A549 (cell line): ENCODE data around the gene ODC1. TPM values are rescaled to one million over a fixed set of nuclear protein-coding genes. Genes with fewer than 3 reads are reported as not detected.

Experiments
- ATAC-seq, 2 experiments: fragments of 200-7000 bp in 1 of 2; fragments of >200 bp in 1 of 2; cut with Nextera tagmentation in 1 of 2; cut with Tn5 transposase in 1 of 2; 3 replicates each; pipeline versions ENCODE4 v1.8.0 to v1.9.1; 2018 to 2020; ENCODE audit warnings: mild to moderate bottlenecking in 1 of 2, moderate library complexity in 1 of 2
- CTCF ChIA-PET: fragments of 300-600 bp; sonication (Branson Sonifier 250); formaldehyde crosslinking; extraction: SDS; loops from one replicate; lab custom pipeline; 2021; ENCODE audit warnings: antibody characterized with exemption, inconsistent platforms; lab: Yijun Ruan, JAX
- POLR2A ChIA-PET: fragments of 350-600 bp; formaldehyde crosslinking; extraction: SDS; loops from one replicate; lab custom pipeline; 2021; ENCODE audit warnings: antibody characterized with exemption, inconsistent platforms; lab: Yijun Ruan, JAX
- DNase-seq, 2 experiments: peaks; one replicate each; pipeline versions ENCODE4 v3.0.0 to v3.0.0-alpha.2; 2011 to 2016; ENCODE audit warnings: low read depth in 1 of 2, low spot score in 1 of 2
- FAIRE-seq: peaks from 2 replicates; lab custom pipeline; 2011; peaks lifted over from hg19 to GRCh38; lab: Jason Lieb, UNC
- H3K27ac ChIP-seq, 2 experiments: fragments of >200 bp; sonication (Bioruptor Twin); formaldehyde crosslinking; 3 replicates each; pipeline ENCODE4 v1.5.1; 2016 to 2017
- H3K4me1 ChIP-seq: fragments of >200 bp; sonication (Bioruptor Twin); formaldehyde crosslinking; 3 replicates; pipeline ENCODE4 v1.6.1; 2016
- H3K4me2 ChIP-seq: fragments of >200 bp; sonication (Bioruptor Twin); formaldehyde crosslinking; 3 replicates; pipeline ENCODE4 v1.6.1; 2016
- H3K4me3 ChIP-seq: fragments of >200 bp; sonication (Bioruptor Twin); formaldehyde crosslinking; 3 replicates; pipeline ENCODE4 v1.5.1; 2016
- H3K9me3 ChIP-seq: fragments of >200 bp; sonication (Bioruptor Twin); formaldehyde crosslinking; 3 replicates; pipeline ENCODE4 v1.6.1; 2016
- BCL3 ChIP-seq: fragments of >200 bp; sonication (Bioruptor Twin); formaldehyde crosslinking; IDR thresholded peaks from 3 replicates; pipeline ENCODE4 v1.6.1; 2016
- BHLHE40 ChIP-seq: IDR thresholded peaks from 2 replicates; pipeline ENCODE4 v1.6.1; 2012; ENCODE audit warnings: low read depth, low read length, inconsistent platforms
- CEBPB ChIP-seq, 2 experiments: fragments of >200 bp in 1 of 2; sonication (Bioruptor Twin) in 1 of 2; formaldehyde crosslinking in 1 of 2; IDR thresholded peaks; 2 replicates each; pipeline ENCODE4 v1.6.1; 2012 to 2016
- CHD4 ChIP-seq: fragments of 200-600 bp; sonication (generic); IDR thresholded peaks from 2 replicates; pipeline ENCODE4 v1.6.1; 2016; ENCODE audit warnings: antibody characterized with exemption, mild to moderate bottlenecking, borderline replicate concordance
- E2F6 ChIP-seq: IDR thresholded peaks from 2 replicates; pipeline ENCODE4 v1.6.1; 2012; ENCODE audit warnings: low read depth, borderline replicate concordance
- EP300 ChIP-seq, 2 experiments: fragments of >200 bp; sonication (Bioruptor Twin); formaldehyde crosslinking; IDR thresholded peaks; 2 replicates in 1 of 2; 3 replicates in 1 of 2; pipeline ENCODE4 v1.6.1; 2016 to 2017
- FOSB ChIP-seq: fragments of 250-450 bp; sonication (Bioruptor Pico); IDR thresholded peaks from 2 replicates; pipeline ENCODE4 v1.5.0; 2020; ENCODE audit warnings: mild to moderate bottlenecking, moderate library complexity
- FOSL2 ChIP-seq, 2 experiments: fragments of 450-650 bp in 1 of 2; fragments of >200 bp in 1 of 2; sonication (Bioruptor Twin) in 1 of 2; formaldehyde crosslinking; IDR thresholded peaks; 2 replicates each; pipeline versions ENCODE4 v1.5.0 to v1.6.1; 2016 to 2020; ENCODE audit warnings: mild to moderate bottlenecking in 1 of 2, moderate library complexity in 1 of 2
- GATA3 ChIP-seq: IDR thresholded peaks from 2 replicates; pipeline ENCODE4 v1.6.1; 2012; ENCODE audit warnings: borderline replicate concordance
- HDAC2 ChIP-seq: fragments of 200-600 bp; sonication (generic); IDR thresholded peaks from 2 replicates; pipeline ENCODE4 v1.6.1; 2016
- HES2 ChIP-seq: fragments of >200 bp; sonication (Bioruptor Twin); formaldehyde crosslinking; IDR thresholded peaks from 2 replicates; pipeline ENCODE4 v1.6.1; 2016
- HOXB13 ChIP-seq: fragments of 250-450 bp; sonication (Bioruptor Pico); IDR thresholded peaks from 2 replicates; pipeline ENCODE4 v1.5.0; 2020; ENCODE audit warnings: low read depth, mild to moderate bottlenecking, moderate library complexity
- JUN ChIP-seq, 2 experiments: fragments of >200 bp; sonication (Bioruptor Twin); formaldehyde crosslinking; IDR thresholded peaks; 2 replicates in 1 of 2; 3 replicates in 1 of 2; pipeline ENCODE4 v1.6.1; 2016 to 2017
- JUNB ChIP-seq: fragments of >200 bp; sonication (Bioruptor Twin); formaldehyde crosslinking; IDR thresholded peaks from 2 replicates; pipeline ENCODE4 v1.6.1; 2016
- KDM5A ChIP-seq: fragments of 200-600 bp; sonication (generic); IDR thresholded peaks from 2 replicates; pipeline ENCODE4 v1.6.1; 2016; ENCODE audit warnings: antibody characterized with exemption, mild to moderate bottlenecking
- MAFK ChIP-seq: fragments of 450-650 bp; IDR thresholded peaks from 2 replicates; pipeline ENCODE4 v1.6.1; 2014; ENCODE audit not compliant: partially characterized antibody
- MAX ChIP-seq: IDR thresholded peaks from 2 replicates; pipeline ENCODE4 v1.6.1; 2012
- MYC ChIP-seq: IDR thresholded peaks from 2 replicates; pipeline ENCODE4 v1.6.1; 2012; ENCODE audit warnings: mild to moderate bottlenecking, inconsistent platforms, low read length, improper control_type of control experiment, borderline replicate concordance
- NPAS2 ChIP-seq: fragments of 250-450 bp; sonication (Bioruptor Pico); IDR thresholded peaks from 2 replicates; pipeline ENCODE4 v1.8.0; 2022; ENCODE audit warnings: mild to moderate bottlenecking, moderate library complexity, borderline replicate concordance
- PBX3 ChIP-seq: IDR thresholded peaks from 2 replicates; pipeline ENCODE4 v1.6.1; 2012
- POLR2A ChIP-seq: IDR thresholded peaks from 2 replicates; pipeline ENCODE4 v1.6.1; 2012; ENCODE audit warnings: mild to moderate bottlenecking, low read length
- RAD21 ChIP-seq, 2 experiments: fragments of >200 bp in 1 of 2; sonication (Bioruptor Twin) in 1 of 2; formaldehyde crosslinking in 1 of 2; IDR thresholded peaks in 1 of 2; conservative IDR thresholded peaks in 1 of 2; 2 replicates in 1 of 2; 3 replicates in 1 of 2; pipeline ENCODE4 v1.6.1; 2012 to 2018; ENCODE audit warnings: inconsistent platforms in 1 of 2
- RCOR1 ChIP-seq: fragments of 150-350 bp; IDR thresholded peaks from 2 replicates; pipeline ENCODE4 v1.6.1; 2014; ENCODE audit warnings: antibody characterized with exemption, low read length, low read depth
- RFX5 ChIP-seq: fragments of 450-650 bp; IDR thresholded peaks from 2 replicates; pipeline ENCODE4 v1.7.1; 2014; ENCODE audit warnings: antibody characterized with exemption, mild to moderate bottlenecking, moderate library complexity
- SMC3 ChIP-seq: fragments of >200 bp; sonication (Bioruptor Twin); formaldehyde crosslinking; IDR thresholded peaks from 3 replicates; pipeline ENCODE4 v1.6.1; 2018; ENCODE audit warnings: inconsistent platforms
- ZC3H11A ChIP-seq: fragments of 450-650 bp; IDR thresholded peaks from 2 replicates; pipeline ENCODE4 v1.6.1; 2014; ENCODE audit warnings: antibody characterized with exemption, mild to moderate bottlenecking
- ZSCAN20 ChIP-seq: fragments of 250-450 bp; sonication (Bioruptor Pico); IDR thresholded peaks from 2 replicates; pipeline ENCODE4 v1.8.0; 2022; ENCODE audit warnings: mild to moderate bottlenecking, moderate library complexity
- WGBS: methylation state at CpG from one replicate; pipeline ENCODE4 v1.1.6; 2017; ENCODE audit errors: missing lambda C conversion rate; 5-methylcytosine and 5-hydroxymethylcytosine counted together
- polyA plus RNA-seq, 4 experiments: library from polyadenylated mRNA; depleted of rRNA in 3 of 4; stranded (reverse); fragments of >200 nt; fragmentation: RNase III in 1 of 4; extraction: RNeasy Plus Mini Kit Qiagen cat#74134 plus additional on column Dnase treatment in 1 of 4; gene quantifications; 2 replicates in 3 of 4; 3 replicates in 1 of 4; pipeline ENCODE4 v1.2.3, GENCODE V29; 2011 to 2017

Gene ODC1
- polyA plus RNA-seq, 2 of the 4 experiments (the other 2 are of a cell fraction), result 57.8 to 265 TPM

- peak overlapping the region; percentile 71 to 83 for H3K27ac ChIP-seq
- H3K4me1 ChIP-seq, result peaks cover 57% of the 10 kb centered on the region
- FAIRE-seq, result peak; percentile 18
- peak; percentile 93 to 95 for DNase-seq
- 0 out of 3 replicates have a peak overlapping the region, but pooled peaks have one; percentile 7 for H3K4me3 ChIP-seq
- WGBS, result 11% methylated on average over 22 of the region's 22 CpGs
- ATAC-seq, result peak; percentile 86 to 87
- TF ChIP-seq JUN (IDR thresholded peaks at IDR 0.05) (peak; percentile 95 to 99; a peak in 4 of 5 replicates), NPAS2 (CRISPR knock-in tag) (no peak), SMC3 (peak; percentile 60), HES2 (peak; percentile 64; the same call in 1 of the 2 replicates), JUNB (peak; percentile 96), EP300 (IDR thresholded peaks at IDR 0.05) (peak; percentile 94 to 98; a peak in 3 of 5 replicates), MYC (0 out of 2 replicates have a peak, but pooled peaks have one; percentile 59), POLR2A (no peak), MAX (peak; percentile 92), GATA3 (peak; percentile 90), PBX3 (peak; percentile 76; the same call in 1 of the 2 replicates), ZSCAN20 (no peak), CEBPB (IDR thresholded peaks at IDR 0.05) (peak; percentile 87 to 96), KDM5A (no peak), RAD21 (conservative IDR thresholded peaks at IDR 0.05 in 1 of 2, IDR thresholded peaks at IDR 0.05 in 1 of 2) (peak in 1 of 2 experiments; percentile 68; a peak in 3 of 5 replicates), BCL3 (peak; percentile 100), BHLHE40 (0 out of 2 replicates have a peak, but pooled peaks have one; percentile 31), FOSL2 (IDR thresholded peaks at IDR 0.05) (peak; percentile 96), FOSL2 (CRISPR knock-in tag; IDR thresholded peaks at IDR 0.05) (peak; percentile 96), HDAC2 (no peak), RCOR1 (no peak)
- H3K4me2 ChIP-seq, result peak overlapping the region; percentile 76
- CTCF ChIA-PET, result interaction anchor here (0.6 to 2.0 kb wide), 8 partner anchors 12 to 221 kb away, joined by 3 to 7 read pairs (median 4); no protein-coding TSS in a partner anchor
- H3K9me3 ChIP-seq, result peaks cover 11% of the 10 kb centered on the region
- POLR2A ChIA-PET, result interaction anchor here (1.2 to 2.0 kb wide), 4 partner anchors 21 to 47 kb away, joined by 6 to 17 read pairs (median 10); partner anchors contain the start of gene ODC1
Measured at GRCh38 chr2:10493634-10494281, 45.6 kb upstream of the ODC1 start.

GRCh38 chr2:10493075-10493633 lies 45.0 kb upstream of the ODC1 start:
- H3K27ac ChIP-seq, result peak overlapping the region; percentile 41 to 83
- CTCF ChIA-PET, result interaction anchor here (0.7 to 2.0 kb wide), 8 partner anchors 12 to 84 kb away, joined by 3 to 7 read pairs (median 4); no protein-coding TSS in a partner anchor
- peaks cover 52% of the 10 kb centered on the region for H3K4me1 ChIP-seq
- no peak for TF ChIP-seq HDAC2
- TF ChIP-seq HES2, result no peak
- TF ChIP-seq E2F6, result no peak
- no peak for TF ChIP-seq KDM5A
- TF ChIP-seq MAFK, result peak; percentile 97
- no peak for TF ChIP-seq JUNB
- 0 out of 2 replicates have a peak, but pooled peaks have one; percentile 25 for TF ChIP-seq HOXB13 (CRISPR knock-in tag)
- peak; percentile 70; the same call in 1 of the 2 replicates for TF ChIP-seq CHD4
- no peak for TF ChIP-seq RFX5
- no peak for TF ChIP-seq ZC3H11A
- TF ChIP-seq FOSB, result no peak
- WGBS, result 60% methylated on average over 5 of the region's 5 CpGs
- ATAC-seq, result peak in 1 of 2 experiments; percentile 66; a peak in 2 of 6 replicates
- H3K4me3 ChIP-seq, result no peak overlapping the region
- no peak for FAIRE-seq
- POLR2A ChIA-PET, result interaction anchor here (1.2 to 2.0 kb wide), 4 partner anchors 22 to 46 kb away, joined by 6 to 17 read pairs (median 10); partner anchors contain the start of gene ODC1
- peak overlapping the region; percentile 76 for H3K4me2 ChIP-seq
- peaks cover 11% of the 10 kb centered on the region for H3K9me3 ChIP-seq
- peak in 1 of 2 experiments; percentile 74 for DNase-seq
